ENCODE data around the gene STRN3. TPM values are rescaled to one million over a fixed set of nuclear protein-coding genes. Genes with fewer than 3 reads are reported as not detected.
A peak's percentile ranks its signal among the peaks of the same experiment; 100 is the strongest.
"Not testable (repeated sequence)": the region's sequence is repeated elsewhere in the genome, so short reads cannot be mapped to it uniquely, and the experiment has no call there.

The STRN3 gene
- total RNA-seq, 1 experiment from 2014 or later: 36.6 TPM

GRCh38 chr14:31069343-31069742, 43.2 kb upstream of the STRN3 start:
- intact Hi-C loops (cut with micrococcal nuclease): no loop called here
- DNase-seq (ENCODE audit: unreplicated experiment): no peak
- Mint-ChIP-seq H3K9me3 (ENCODE audit: unreplicated experiment) (no peaks in the 10 kb centered on the region), H3K36me3 (ENCODE audit: insufficient read depth, unreplicated experiment) (peaks cover 11% of the 10 kb centered on the region), H3K27me3 (ENCODE audit: insufficient read depth, unreplicated experiment) (no peaks in the 10 kb centered on the region), H3K4me1 (ENCODE audit: insufficient read depth, unreplicated experiment) (no peaks in the 10 kb centered on the region), H3K27ac (ENCODE audit: low read depth, unreplicated experiment) (no peak overlapping the region), H3K4me3 (ENCODE audit: unreplicated experiment) (no peak overlapping the region)
- TF ChIP-seq, protein P1, sequence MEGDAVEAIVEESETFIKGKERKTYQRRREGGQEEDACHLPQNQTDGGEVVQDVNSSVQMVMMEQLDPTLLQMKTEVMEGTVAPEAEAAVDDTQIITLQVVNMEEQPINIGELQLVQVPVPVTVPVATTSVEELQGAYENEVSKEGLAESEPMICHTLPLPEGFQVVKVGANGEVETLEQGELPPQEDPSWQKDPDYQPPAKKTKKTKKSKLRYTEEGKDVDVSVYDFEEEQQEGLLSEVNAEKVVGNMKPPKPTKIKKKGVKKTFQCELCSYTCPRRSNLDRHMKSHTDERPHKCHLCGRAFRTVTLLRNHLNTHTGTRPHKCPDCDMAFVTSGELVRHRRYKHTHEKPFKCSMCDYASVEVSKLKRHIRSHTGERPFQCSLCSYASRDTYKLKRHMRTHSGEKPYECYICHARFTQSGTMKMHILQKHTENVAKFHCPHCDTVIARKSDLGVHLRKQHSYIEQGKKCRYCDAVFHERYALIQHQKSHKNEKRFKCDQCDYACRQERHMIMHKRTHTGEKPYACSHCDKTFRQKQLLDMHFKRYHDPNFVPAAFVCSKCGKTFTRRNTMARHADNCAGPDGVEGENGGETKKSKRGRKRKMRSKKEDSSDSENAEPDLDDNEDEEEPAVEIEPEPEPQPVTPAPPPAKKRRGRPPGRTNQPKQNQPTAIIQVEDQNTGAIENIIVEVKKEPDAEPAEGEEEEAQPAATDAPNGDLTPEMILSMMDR (IDR thresholded peaks at IDR 0.05; ENCODE audit: unreplicated experiment): no peak
- no TSS peak for BruUV-seq (replicated peaks)
- ChIA-PET POLR2A (no interaction called here), CTCF (interaction anchor here (0.6 kb wide), 1 partner anchor 20 kb away, joined by 4 read pairs; no protein-coding TSS in a partner anchor)

DNA sequence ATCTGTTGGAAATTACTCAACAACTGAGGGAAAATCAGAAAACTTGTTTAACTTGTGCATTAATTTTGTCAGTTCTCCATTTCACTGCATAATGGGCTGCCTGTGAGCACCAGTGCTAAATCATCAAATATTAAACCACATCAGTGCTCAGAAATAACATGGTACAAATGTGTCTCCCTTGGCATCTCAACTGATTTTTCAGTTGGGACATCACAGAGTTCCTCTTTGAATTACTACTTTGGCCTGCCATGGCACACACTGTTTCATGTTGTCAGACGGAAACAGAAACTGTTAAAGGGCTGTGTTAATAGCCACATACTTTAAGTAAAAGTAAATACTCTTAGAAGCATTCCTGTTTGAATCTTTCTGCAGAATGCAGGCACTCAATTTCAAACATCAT, 42.1 kb upstream of the STRN3 start:
- DNase-seq (ENCODE audit: unreplicated experiment): no peak
- Mint-ChIP-seq H3K36me3 (ENCODE audit: insufficient read depth, unreplicated experiment) (peaks cover 11% of the 10 kb centered on the region), H3K9me3 (ENCODE audit: unreplicated experiment) (no peaks in the 10 kb centered on the region), H3K27me3 (ENCODE audit: insufficient read depth, unreplicated experiment) (no peaks in the 10 kb centered on the region), H3K4me3 (ENCODE audit: unreplicated experiment) (no peak overlapping the region), H3K4me1 (ENCODE audit: insufficient read depth, unreplicated experiment) (no peaks in the 10 kb centered on the region), H3K27ac (ENCODE audit: low read depth, unreplicated experiment) (no peak overlapping the region)
- intact Hi-C loops (cut with micrococcal nuclease): no loop called here
- POLR2A ChIA-PET: interaction anchor here (0.6 to 0.9 kb wide), 2 partner anchors 12 to 1274 kb away, joined by 3 to 4 read pairs; no protein-coding TSS in a partner anchor
- TF ChIP-seq, protein P1 (IDR thresholded peaks at IDR 0.05; ENCODE audit: unreplicated experiment): no peak
- CTCF ChIA-PET: interaction anchor here (0.7 to 1.4 kb wide), 4 partner anchors 12 to 88 kb away, joined by 3 to 4 read pairs (median 4); no protein-coding TSS in a partner anchor
- no TSS peak for BruUV-seq (replicated peaks)

GRCh38 chr14:31062908-31063307, 36.7 kb upstream of the STRN3 start:
- H3K27me3 Mint-ChIP-seq (ENCODE audit: insufficient read depth, unreplicated experiment); DNase-seq (ENCODE audit: unreplicated experiment); H3K4me3 Mint-ChIP-seq (ENCODE audit: unreplicated experiment); intact Hi-C loops (cut with micrococcal nuclease); H3K27ac Mint-ChIP-seq (ENCODE audit: low read depth, unreplicated experiment); H3K36me3 Mint-ChIP-seq (ENCODE audit: insufficient read depth, unreplicated experiment); POLR2A ChIA-PET; BruUV-seq (replicated peaks); H3K9me3 Mint-ChIP-seq (ENCODE audit: unreplicated experiment): not testable (repeated sequence)
- CTCF ChIA-PET: interaction anchor here (0.7 kb wide), 1 partner anchor 70 kb away, joined by 3 read pairs; no protein-coding TSS in a partner anchor
- peaks cover 18% of the 10 kb centered on the region for H3K4me1 Mint-ChIP-seq (ENCODE audit: insufficient read depth, unreplicated experiment)

DNA sequence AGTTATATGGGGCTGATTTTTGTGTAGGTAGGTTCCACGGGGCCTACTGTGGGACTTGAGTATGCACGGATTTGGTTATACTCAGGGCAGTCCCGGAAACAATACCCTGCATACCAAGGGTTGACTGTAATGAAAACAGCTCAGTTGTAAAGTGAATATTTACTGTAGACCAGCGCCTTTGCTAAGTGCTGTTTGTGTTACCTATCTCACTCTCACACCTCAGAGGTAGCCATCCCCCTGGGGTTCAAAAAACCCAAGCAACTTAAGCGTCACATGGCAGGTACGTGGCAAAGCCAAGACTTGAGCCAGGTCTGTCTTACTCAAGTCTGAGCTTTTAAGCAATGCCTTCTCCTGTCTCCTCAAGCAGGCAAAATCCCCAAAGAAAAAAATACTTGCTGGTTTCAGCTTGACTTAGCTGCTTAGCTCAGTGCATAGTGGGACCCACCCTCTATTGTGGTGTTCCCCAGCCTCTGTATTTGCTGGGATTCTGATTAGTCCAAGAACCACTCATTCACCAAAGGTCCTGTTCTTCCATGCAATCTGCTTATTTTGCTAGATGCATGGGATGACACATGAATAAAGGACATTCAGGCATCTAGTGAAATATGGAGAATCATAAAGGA, 34.2 kb upstream of the STRN3 start:
- intact Hi-C loops (cut with micrococcal nuclease): no loop called here
- ChIA-PET POLR2A (interaction anchor here (0.6 to 8.9 kb wide), 9 partner anchors 10 to 80 kb away, joined by 3 to 128 read pairs (median 3); partner anchors contain the start of genes AP4S1 and STRN3), CTCF (interaction anchor here (0.7 to 2.9 kb wide), 6 partner anchors 10 to 83 kb away, joined by 3 to 14 read pairs (median 9); no protein-coding TSS in a partner anchor)
- Mint-ChIP-seq H3K9me3 (ENCODE audit: unreplicated experiment) (no peaks in the 10 kb centered on the region), H3K27ac (ENCODE audit: low read depth, unreplicated experiment) (peak overlapping the region; percentile 39), H3K27me3 (ENCODE audit: insufficient read depth, unreplicated experiment) (no peaks in the 10 kb centered on the region), H3K4me3 (ENCODE audit: unreplicated experiment) (no peak overlapping the region), H3K4me1 (ENCODE audit: insufficient read depth, unreplicated experiment) (peaks cover 26% of the 10 kb centered on the region), H3K36me3 (ENCODE audit: insufficient read depth, unreplicated experiment) (peaks cover 4% of the 10 kb centered on the region)
- TF ChIP-seq, protein P1 (IDR thresholded peaks at IDR 0.05; ENCODE audit: unreplicated experiment): no peak
- no TSS peak for BruUV-seq (replicated peaks)
- DNase-seq (ENCODE audit: unreplicated experiment): no peak

All from MCF 10A (cell line).